ENCODE results near the gene TMEM17.

TMEM17 gene

GRCh38 chr2:62474176-62474575 is 31.8 kb downstream of the TMEM17 start:
- H3K4me3 ChIP-seq (ENCODE audit: low read depth, low read length): no peak overlapping the region
- no peak for TF ChIP-seq CTCF (IDR thresholded peaks at IDR 0.05; ENCODE audit: control insufficient read depth, extremely low read depth, insufficient read depth)
- no peak for DNase-seq (ENCODE audit: low read depth)

GRCh38 chr2:62473246-62473827 is 32.7 kb downstream of the TMEM17 start:
- no peak for TF ChIP-seq CTCF (IDR thresholded peaks at IDR 0.05; ENCODE audit: control insufficient read depth, extremely low read depth, insufficient read depth)

GRCh38 chr2:62472312-62472711 is 33.7 kb downstream of the TMEM17 start:
- H3K4me3 ChIP-seq (ENCODE audit: low read depth, low read length): no peak overlapping the region
- TF ChIP-seq CTCF (IDR thresholded peaks at IDR 0.05; ENCODE audit: control insufficient read depth, extremely low read depth, insufficient read depth): no peak

More at GRCh38 chr2:62473246-62473827, 32.7 kb downstream of the TMEM17 start:
- no peak overlapping the region for H3K4me3 ChIP-seq (ENCODE audit: low read depth, low read length)
- no peak for DNase-seq (ENCODE audit: low read depth)

GRCh38 chr2:62471816-62472215 is 34.2 kb downstream of the TMEM17 start:
- DNase-seq (ENCODE audit: low read depth): no peak
- TF ChIP-seq CTCF (IDR thresholded peaks at IDR 0.05; ENCODE audit: control insufficient read depth, extremely low read depth, insufficient read depth): no peak
- no peak overlapping the region for H3K4me3 ChIP-seq (ENCODE audit: low read depth, low read length)

More at GRCh38 chr2:62472312-62472711, 33.7 kb downstream of the TMEM17 start:
- DNase-seq (ENCODE audit: low read depth): no peak

- DNase-seq (ENCODE audit: low read depth): no peak
- no peak for TF ChIP-seq CTCF (IDR thresholded peaks at IDR 0.05; ENCODE audit: control insufficient read depth, extremely low read depth, insufficient read depth)
- H3K4me3 ChIP-seq (ENCODE audit: low read depth, low read length): no peak overlapping the region
Measured at GRCh38 chr2:62471404-62471803, 34.6 kb downstream of the TMEM17 start.

- TF ChIP-seq CTCF (IDR thresholded peaks at IDR 0.05; ENCODE audit: control insufficient read depth, extremely low read depth, insufficient read depth): no peak
- no peak for DNase-seq (ENCODE audit: low read depth)
- no peak overlapping the region for H3K4me3 ChIP-seq (ENCODE audit: low read depth, low read length)
Measured at GRCh38 chr2:62469548-62469947, 36.4 kb downstream of the TMEM17 start.

- H3K4me3 ChIP-seq (ENCODE audit: low read depth, low read length): no peak overlapping the region
- no peak for TF ChIP-seq CTCF (IDR thresholded peaks at IDR 0.05; ENCODE audit: control insufficient read depth, extremely low read depth, insufficient read depth)
- no peak for DNase-seq (ENCODE audit: low read depth)
Measured at GRCh38 chr2:62469114-62469513, 36.9 kb downstream of the TMEM17 start.
